ENCODE results near the gene FAT3.

The FAT3 gene

GRCh38 chr11:92226331-92227229 lies 2.0 kb downstream of the FAT3 start:
- TF ChIP-seq CTCF (IDR thresholded peaks at IDR 0.05; ENCODE audit: low read depth, low read length, missing control alignments): no peak
- in situ Hi-C loops (cut with HindIII; ENCODE audit: low sequenced_read_pairs): no loop called here
- no peak for DNase-seq (ENCODE audit: low read depth)
- H3K4me3 ChIP-seq (ENCODE audit: low read depth, low read length): peak overlapping the region; percentile 48

GRCh38 chr11:92227230-92227814 lies 2.7 kb downstream of the FAT3 start:
- TF ChIP-seq CTCF (IDR thresholded peaks at IDR 0.05; ENCODE audit: low read depth, low read length, missing control alignments): no peak
- in situ Hi-C loops (cut with HindIII; ENCODE audit: low sequenced_read_pairs): no loop called here
- no peak for DNase-seq (ENCODE audit: low read depth)
- peak overlapping the region; percentile 48 for H3K4me3 ChIP-seq (ENCODE audit: low read depth, low read length)

- H3K4me3 ChIP-seq (ENCODE audit: low read depth, low read length): no peak overlapping the region
- in situ Hi-C loops (cut with HindIII; ENCODE audit: low sequenced_read_pairs): no loop called here
- peak; percentile 26 for DNase-seq (ENCODE audit: low read depth)
- no peak for TF ChIP-seq CTCF (IDR thresholded peaks at IDR 0.05; ENCODE audit: low read depth, low read length, missing control alignments)
These were observed 3.6 kb downstream of the FAT3 start for GRCh38 chr11:92227959-92228935.

- H3K4me3 ChIP-seq (ENCODE audit: low read depth, low read length): no peak overlapping the region
- in situ Hi-C loops (cut with HindIII; ENCODE audit: low sequenced_read_pairs): no loop called here
- DNase-seq (ENCODE audit: low read depth): no peak
- no peak for TF ChIP-seq CTCF (IDR thresholded peaks at IDR 0.05; ENCODE audit: low read depth, low read length, missing control alignments)
These were observed 12.2 kb downstream of the FAT3 start for GRCh38 chr11:92236856-92237255.

GRCh38 chr11:92240916-92241315 lies 16.3 kb downstream of the FAT3 start:
- no peak for TF ChIP-seq CTCF (IDR thresholded peaks at IDR 0.05; ENCODE audit: low read depth, low read length, missing control alignments)
- in situ Hi-C loops (cut with HindIII; ENCODE audit: low sequenced_read_pairs): no loop called here
- DNase-seq (ENCODE audit: low read depth): no peak
- H3K4me3 ChIP-seq (ENCODE audit: low read depth, low read length): no peak overlapping the region

- TF ChIP-seq CTCF (IDR thresholded peaks at IDR 0.05; ENCODE audit: low read depth, low read length, missing control alignments): no peak
- no peak overlapping the region for H3K4me3 ChIP-seq (ENCODE audit: low read depth, low read length)
- in situ Hi-C loops (cut with HindIII; ENCODE audit: low sequenced_read_pairs): no loop called here
- no peak for DNase-seq (ENCODE audit: low read depth)
These were observed 21.2 kb downstream of the FAT3 start for GRCh38 chr11:92245700-92246271.

All from astrocyte of the cerebellum (primary cell).